Brain microvascular endothelial cell (primary cell): ENCODE results near the gene SRRD.
"Not testable (repeated sequence)": the region's sequence is repeated elsewhere in the genome, so short reads cannot be mapped to it uniquely, and the experiment has no call there.

Source experiments
- DNase-seq: peaks from one replicate; pipeline ENCODE4 v3.0.0-alpha.2; 2020
- H3K27ac ChIP-seq: fragments of 250-450 bp; sonication (Bioruptor Pico); 2 replicates; pipeline ENCODE4 v1.5.1; 2020; ENCODE audit warnings: mild to moderate bottlenecking, moderate library complexity
- H3K27me3 ChIP-seq: fragments of 250-450 bp; sonication (Bioruptor Pico); replicated peaks from 2 replicates; pipeline ENCODE4 v1.5.1; 2020; ENCODE audit warnings: mild to moderate bottlenecking
- H3K36me3 ChIP-seq: fragments of 250-450 bp; sonication (Bioruptor Pico); replicated peaks from 2 replicates; pipeline ENCODE4 v1.5.1; 2020; ENCODE audit warnings: mild to moderate bottlenecking
- H3K4me3 ChIP-seq: 2 replicates; pipeline ENCODE4 v1.5.1; 2011; ENCODE audit warnings: low read depth, mild to moderate bottlenecking, control low read depth, low read length, moderate library complexity
- CTCF ChIP-seq: IDR thresholded peaks from 2 replicates; pipeline ENCODE4 v1.5.1; 2011; ENCODE audit warnings: low read depth, mild to moderate bottlenecking, moderate library complexity, low read length, control low read depth, inconsistent platforms; ENCODE audit errors: missing control alignments
- in situ Hi-C: cut with HindIII; loops from 2 replicates; pipeline ENCODE4 v1.10.0; 2017; ENCODE audit warnings: low sequenced_read_pairs, low pct_ligation_motif_present

The SRRD gene

GRCh38 chr22:26522592-26522991 lies 38.9 kb downstream of the SRRD start:
- Histone ChIP-seq H3K4me3 (no peak overlapping the region), H3K27me3 (no peaks in the 10 kb centered on the region), H3K27ac (no peak overlapping the region), H3K36me3 (peaks cover 22% of the 10 kb centered on the region)
- in situ Hi-C loops: no loop called here
- DNase-seq: no peak
- no peak for TF ChIP-seq CTCF

DNA sequence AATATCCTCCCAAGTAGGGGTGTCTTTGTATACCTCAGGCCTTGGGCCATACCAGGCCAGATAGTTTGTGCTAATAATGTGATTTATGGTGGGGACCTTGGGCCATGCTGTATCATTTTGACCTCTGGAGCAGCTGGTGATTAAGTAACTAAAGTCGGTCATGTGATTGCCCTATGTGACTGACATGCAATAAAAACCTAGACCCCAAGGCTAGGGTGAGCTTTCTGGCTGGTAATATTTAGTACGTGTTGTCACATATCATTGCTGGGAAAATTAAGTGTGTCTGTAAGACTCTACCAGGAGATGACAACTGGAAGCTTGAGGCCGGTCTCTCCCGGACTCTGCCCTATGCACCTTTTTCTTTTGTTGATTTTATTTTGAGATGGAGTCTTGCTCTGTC lies 41.2 kb downstream of the SRRD start:
- DNase-seq: no peak
- peaks cover 37% of the 10 kb centered on the region for H3K36me3 ChIP-seq
- no peaks in the 10 kb centered on the region for H3K27me3 ChIP-seq
- no peak for TF ChIP-seq CTCF
- no peak overlapping the region for H3K4me3 ChIP-seq
- no peak overlapping the region for H3K27ac ChIP-seq
- in situ Hi-C loops: no loop called here

DNA sequence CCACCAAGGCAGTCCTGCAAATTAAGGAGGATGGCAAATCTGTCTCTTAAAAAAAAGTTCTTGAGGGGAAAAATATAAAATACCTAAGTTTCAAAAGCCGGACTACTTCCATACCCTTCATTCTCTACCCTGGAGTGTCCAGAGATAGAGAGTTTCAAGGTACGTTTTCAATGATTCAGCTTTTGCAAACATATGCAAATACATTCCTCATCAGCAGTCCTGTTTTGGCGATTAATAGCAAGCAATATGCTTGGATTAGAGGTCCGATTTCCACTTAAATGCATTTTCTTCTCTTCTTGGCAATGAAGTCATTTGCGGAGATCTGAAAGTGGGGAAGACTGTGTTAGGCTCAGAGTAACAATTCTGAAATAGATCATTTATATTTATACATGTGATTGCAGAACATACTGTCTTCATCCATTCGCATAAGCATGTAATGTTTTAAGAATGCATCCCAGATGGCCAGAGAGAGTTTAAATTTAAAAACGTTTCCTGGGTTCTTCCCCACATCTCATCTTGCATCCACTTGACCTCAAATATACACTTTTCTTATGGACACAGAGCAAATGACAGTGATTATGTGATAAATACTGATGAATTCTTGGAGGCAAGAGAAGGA lies 42.4 kb downstream of the SRRD start:
- Histone ChIP-seq H3K27ac (no peak overlapping the region), H3K27me3 (no peaks in the 10 kb centered on the region), H3K36me3 (peaks cover 41% of the 10 kb centered on the region), H3K4me3 (no peak overlapping the region)
- no peak for DNase-seq
- in situ Hi-C loops: no loop called here
- TF ChIP-seq CTCF: no peak

GRCh38 chr22:26527167-26527566 lies 43.5 kb downstream of the SRRD start:
- H3K36me3 ChIP-seq: peaks cover 46% of the 10 kb centered on the region

GRCh38 chr22:26527574-26528465 lies 44.1 kb downstream of the SRRD start:
- no peak for DNase-seq
- H3K27ac ChIP-seq: no peak overlapping the region
- no peak overlapping the region for H3K4me3 ChIP-seq
- in situ Hi-C loops: no loop called here
- no peak for TF ChIP-seq CTCF
- H3K36me3 ChIP-seq: peaks cover 49% of the 10 kb centered on the region
- no peaks in the 10 kb centered on the region for H3K27me3 ChIP-seq

More at GRCh38 chr22:26527167-26527566, 43.5 kb downstream of the SRRD start:
- in situ Hi-C loops: no loop called here
- no peak for DNase-seq
- no peak overlapping the region for H3K4me3 ChIP-seq
- no peaks in the 10 kb centered on the region for H3K27me3 ChIP-seq
- TF ChIP-seq CTCF: no peak
- H3K27ac ChIP-seq: no peak overlapping the region

GRCh38 chr22:26528518-26528917 lies 44.8 kb downstream of the SRRD start:
- H3K27me3 ChIP-seq, H3K4me3 ChIP-seq, DNase-seq, H3K27ac ChIP-seq, in situ Hi-C loops: not testable (repeated sequence)
- peaks cover 49% of the 10 kb centered on the region for H3K36me3 ChIP-seq
